Coronary artery (tissue), 2 donors: ENCODE measurements around the gene SLC17A5.

Experiments used
- DNase-seq: peaks from one replicate; pipeline ENCODE4 v3.0.0-alpha.2; 2017; ENCODE audit warnings: low spot score
- H3K27ac ChIP-seq, 2 donors: fragments of 200-600 bp; sonication (generic); one replicate each; pipeline ENCODE4 v1.5.1; 2016 to 2019
- H3K4me3 ChIP-seq: fragments of 200-600 bp; sonication (generic); 2 replicates; pipeline ENCODE4 v1.5.1; 2016; ENCODE audit warnings: mild to moderate bottlenecking, moderate library complexity
- CTCF ChIP-seq: fragments of 200-600 bp; sonication (generic); IDR thresholded peaks from one replicate; pipeline ENCODE4 v1.5.1; 2019; ENCODE audit warnings: antibody characterized with exemption

SLC17A5 gene

GRCh38 chr6:73675466-73676098, 21.8 kb upstream of the SLC17A5 start:
- H3K27ac ChIP-seq: no peak overlapping the region
- TF ChIP-seq CTCF: peak; percentile 72
- DNase-seq: no peak
- no peak overlapping the region for H3K4me3 ChIP-seq

- no peak for TF ChIP-seq CTCF
- Histone ChIP-seq H3K27ac (no peak overlapping the region), H3K4me3 (no peak overlapping the region)
- no peak for DNase-seq
Observed at GRCh38 chr6:73671911-73672685, 18.3 kb upstream of the SLC17A5 start.

GRCh38 chr6:73669005-73669404, 15.2 kb upstream of the SLC17A5 start:
- TF ChIP-seq CTCF: no peak
- no peak for DNase-seq
- H3K4me3 ChIP-seq: no peak overlapping the region
- no peak overlapping the region for H3K27ac ChIP-seq

GRCh38 chr6:73667798-73668197, 14.0 kb upstream of the SLC17A5 start:
- Histone ChIP-seq H3K27ac (no peak overlapping the region), H3K4me3 (no peak overlapping the region)
- TF ChIP-seq CTCF: no peak
- no peak for DNase-seq

- Histone ChIP-seq H3K4me3 (no peak overlapping the region), H3K27ac (no peak overlapping the region)
- no peak for DNase-seq
- no peak for TF ChIP-seq CTCF
Observed at GRCh38 chr6:73666393-73666792, 12.6 kb upstream of the SLC17A5 start.

GRCh38 chr6:73665686-73666319, 12.0 kb upstream of the SLC17A5 start:
- no peak for TF ChIP-seq CTCF
- DNase-seq: no peak
- Histone ChIP-seq H3K27ac (no peak overlapping the region), H3K4me3 (no peak overlapping the region)

GRCh38 chr6:73664701-73665100, 10.9 kb upstream of the SLC17A5 start:
- no peak for TF ChIP-seq CTCF
- no peak for DNase-seq
- H3K4me3 ChIP-seq: no peak overlapping the region
- H3K27ac ChIP-seq: no peak overlapping the region
